Measurements from ENCODE around the gene MLXIP. TPM values are rescaled to one million over a fixed set of nuclear protein-coding genes. Genes with fewer than 3 reads are reported as not detected.

MLXIP gene
- total RNA-seq, 1 donor from 2014 or later: 1.9 TPM

DNA sequence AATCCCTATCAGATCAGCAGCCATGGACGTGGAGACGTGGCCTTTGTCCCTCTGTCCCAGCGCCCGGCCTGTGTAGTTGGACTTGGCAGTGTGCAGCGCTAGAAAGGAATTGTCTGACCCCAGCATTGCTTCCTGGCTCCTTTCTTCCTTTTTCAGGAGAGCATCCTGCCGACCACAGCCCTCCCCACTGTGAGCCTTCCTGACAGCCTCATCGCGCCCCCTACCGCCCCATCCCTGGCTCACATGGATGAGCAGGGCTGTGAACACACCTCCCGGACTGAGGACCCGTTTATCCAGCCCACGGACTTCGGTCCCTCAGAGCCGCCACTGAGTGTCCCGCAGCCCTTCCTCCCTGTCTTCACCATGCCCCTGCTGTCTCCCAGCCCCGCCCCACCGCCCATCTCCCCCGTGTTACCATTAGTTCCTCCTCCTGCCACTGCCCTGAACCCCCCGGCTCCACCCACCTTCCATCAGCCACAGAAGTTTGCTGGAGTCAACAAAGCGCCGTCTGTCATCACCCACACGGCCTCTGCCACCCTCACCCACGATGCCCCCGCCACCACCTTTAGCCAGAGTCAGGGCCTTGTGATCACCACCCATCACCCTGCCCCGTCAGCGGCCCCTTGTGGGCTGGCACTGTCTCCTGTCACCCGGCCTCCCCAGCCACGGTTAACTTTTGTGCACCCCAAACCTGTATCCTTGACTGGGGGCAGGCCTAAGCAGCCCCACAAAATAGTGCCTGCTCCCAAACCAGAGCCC, 54.8 kb downstream of the MLXIP start:
- H3K27me3 ChIP-seq: no peaks in the 10 kb centered on the region
- H4K20me1 ChIP-seq (ENCODE audit: low read depth): no peaks in the 10 kb centered on the region
- H3K36me3 ChIP-seq: no peaks in the 10 kb centered on the region
- no peaks in the 10 kb centered on the region for H3K9me3 Mint-ChIP-seq
- TF ChIP-seq EZH2 (IDR thresholded peaks at IDR 0.05): no peak
- TF ChIP-seq, protein P1, sequence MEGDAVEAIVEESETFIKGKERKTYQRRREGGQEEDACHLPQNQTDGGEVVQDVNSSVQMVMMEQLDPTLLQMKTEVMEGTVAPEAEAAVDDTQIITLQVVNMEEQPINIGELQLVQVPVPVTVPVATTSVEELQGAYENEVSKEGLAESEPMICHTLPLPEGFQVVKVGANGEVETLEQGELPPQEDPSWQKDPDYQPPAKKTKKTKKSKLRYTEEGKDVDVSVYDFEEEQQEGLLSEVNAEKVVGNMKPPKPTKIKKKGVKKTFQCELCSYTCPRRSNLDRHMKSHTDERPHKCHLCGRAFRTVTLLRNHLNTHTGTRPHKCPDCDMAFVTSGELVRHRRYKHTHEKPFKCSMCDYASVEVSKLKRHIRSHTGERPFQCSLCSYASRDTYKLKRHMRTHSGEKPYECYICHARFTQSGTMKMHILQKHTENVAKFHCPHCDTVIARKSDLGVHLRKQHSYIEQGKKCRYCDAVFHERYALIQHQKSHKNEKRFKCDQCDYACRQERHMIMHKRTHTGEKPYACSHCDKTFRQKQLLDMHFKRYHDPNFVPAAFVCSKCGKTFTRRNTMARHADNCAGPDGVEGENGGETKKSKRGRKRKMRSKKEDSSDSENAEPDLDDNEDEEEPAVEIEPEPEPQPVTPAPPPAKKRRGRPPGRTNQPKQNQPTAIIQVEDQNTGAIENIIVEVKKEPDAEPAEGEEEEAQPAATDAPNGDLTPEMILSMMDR (IDR thresholded peaks at IDR 0.05): peak; percentile 13
- no peak overlapping the region for H3K4me3 ChIP-seq
- no peaks in the 10 kb centered on the region for H3K4me1 Mint-ChIP-seq
- H3K36me3 Mint-ChIP-seq: peaks cover 10% of the 10 kb centered on the region
- H2AFZ ChIP-seq (replicated peaks): no peak overlapping the region
- no peak overlapping the region for H3K9ac ChIP-seq
- H3K4me3 Mint-ChIP-seq: no peak overlapping the region
- H3K27ac ChIP-seq: no peak overlapping the region
- no peaks in the 10 kb centered on the region for H3K27me3 Mint-ChIP-seq (ENCODE audit: insufficient read depth, low read depth)
- H3F3A ChIP-seq (ENCODE audit: low read depth): peaks cover 6% of the 10 kb centered on the region
- no peaks in the 10 kb centered on the region for H3K79me2 ChIP-seq (ENCODE audit: low read depth)
- no peak overlapping the region for H3K4me2 ChIP-seq
- DNase-seq (ENCODE audit: low spot score): no peak
- H3K9me3 ChIP-seq (ENCODE audit: low read depth): no peaks in the 10 kb centered on the region
- peaks cover 9% of the 10 kb centered on the region for H3K4me1 ChIP-seq
- H3K27ac Mint-ChIP-seq: no peak overlapping the region

GRCh38 chr12:122135437-122136031, 57.0 kb downstream of the MLXIP start:
- no peaks in the 10 kb centered on the region for H3K4me1 Mint-ChIP-seq
- H3F3A ChIP-seq (ENCODE audit: low read depth): peaks cover 6% of the 10 kb centered on the region
- no peaks in the 10 kb centered on the region for H3K9me3 ChIP-seq (ENCODE audit: low read depth)
- no peaks in the 10 kb centered on the region for H3K36me3 ChIP-seq
- H3K4me3 Mint-ChIP-seq: no peak overlapping the region
- H3K36me3 Mint-ChIP-seq: peaks cover 15% of the 10 kb centered on the region
- no peak for TF ChIP-seq EZH2phosphoT487 (IDR thresholded peaks at IDR 0.05)
- no peak for TF ChIP-seq EZH2 (IDR thresholded peaks at IDR 0.05)
- TF ChIP-seq, protein P1 (IDR thresholded peaks at IDR 0.05): no peak
- H3K4me3 ChIP-seq: no peak overlapping the region
- no peak for DNase-seq (ENCODE audit: low spot score)
- no peaks in the 10 kb centered on the region for H3K27me3 ChIP-seq
- no peak overlapping the region for H3K4me2 ChIP-seq
- H3K27ac ChIP-seq: no peak overlapping the region
- no peak overlapping the region for H3K27ac Mint-ChIP-seq
- H3K9ac ChIP-seq: no peak overlapping the region
- peaks cover 9% of the 10 kb centered on the region for H3K4me1 ChIP-seq
- no peak overlapping the region for H2AFZ ChIP-seq (replicated peaks)
- H3K27me3 Mint-ChIP-seq (ENCODE audit: insufficient read depth, low read depth): peaks cover 3% of the 10 kb centered on the region
- no peaks in the 10 kb centered on the region for H3K79me2 ChIP-seq (ENCODE audit: low read depth)
- H3K9me3 Mint-ChIP-seq: no peaks in the 10 kb centered on the region
- H4K20me1 ChIP-seq (ENCODE audit: low read depth): no peaks in the 10 kb centered on the region

GRCh38 chr12:122137229-122137628, 58.7 kb downstream of the MLXIP start:
- H3K9me3 ChIP-seq (ENCODE audit: low read depth): no peaks in the 10 kb centered on the region

More at GRCh38 chr12:122137229-122137628, 58.7 kb downstream of the MLXIP start:
- H3K4me1 Mint-ChIP-seq: no peaks in the 10 kb centered on the region
- peaks cover 18% of the 10 kb centered on the region for H3K36me3 Mint-ChIP-seq
- no peaks in the 10 kb centered on the region for H3K9me3 Mint-ChIP-seq
- TF ChIP-seq, protein P1 (IDR thresholded peaks at IDR 0.05): peak; percentile 69
- no peak for TF ChIP-seq EZH2phosphoT487 (IDR thresholded peaks at IDR 0.05)
- H3K27ac ChIP-seq: no peak overlapping the region
- DNase-seq (ENCODE audit: low spot score): peak; percentile 79
- H3K79me2 ChIP-seq (ENCODE audit: low read depth): no peaks in the 10 kb centered on the region
- no peaks in the 10 kb centered on the region for H3K27me3 ChIP-seq
- H3K36me3 ChIP-seq: no peaks in the 10 kb centered on the region
- H3K4me2 ChIP-seq: peak overlapping the region; percentile 58
- no peaks in the 10 kb centered on the region for H4K20me1 ChIP-seq (ENCODE audit: low read depth)
- H3K27me3 Mint-ChIP-seq (ENCODE audit: insufficient read depth, low read depth): peaks cover 3% of the 10 kb centered on the region
- H3K4me3 ChIP-seq: no peak overlapping the region
- H3K4me3 Mint-ChIP-seq: no peak overlapping the region
- peaks cover 6% of the 10 kb centered on the region for H3F3A ChIP-seq (ENCODE audit: low read depth)
- H2AFZ ChIP-seq (replicated peaks): peak overlapping the region; percentile 36
- no peak overlapping the region for H3K9ac ChIP-seq
- H3K27ac Mint-ChIP-seq: no peak overlapping the region
- peaks cover 9% of the 10 kb centered on the region for H3K4me1 ChIP-seq
